Breast epithelium (tissue), 3 donors: ENCODE results near the gene ZIC5.

Experiments
- POLR2A ChIP-seq: fragments of 450-650 bp; IDR thresholded peaks from one replicate; pipeline ENCODE4 v1.6.1; 2016; ENCODE audit warnings: antibody characterized with exemption, mild to moderate bottlenecking, moderate library complexity
- POLR2AphosphoS5 ChIP-seq, 3 donors: sonication (generic); formaldehyde crosslinking; IDR thresholded peaks; one replicate each; pipeline ENCODE4 v1.6.1; 2017; ENCODE audit warnings: antibody characterized with exemption in 3 of 3
- TF ChIP-seq, protein P1 (sequence below), 3 donors: fragments of 450-650 bp; IDR thresholded peaks; one replicate each; pipeline ENCODE4 v1.5.1; 2016 to 2017; ENCODE audit warnings: antibody characterized with exemption in 3 of 3, mild to moderate bottlenecking in 3 of 3, moderate library complexity in 3 of 3

DNA sequence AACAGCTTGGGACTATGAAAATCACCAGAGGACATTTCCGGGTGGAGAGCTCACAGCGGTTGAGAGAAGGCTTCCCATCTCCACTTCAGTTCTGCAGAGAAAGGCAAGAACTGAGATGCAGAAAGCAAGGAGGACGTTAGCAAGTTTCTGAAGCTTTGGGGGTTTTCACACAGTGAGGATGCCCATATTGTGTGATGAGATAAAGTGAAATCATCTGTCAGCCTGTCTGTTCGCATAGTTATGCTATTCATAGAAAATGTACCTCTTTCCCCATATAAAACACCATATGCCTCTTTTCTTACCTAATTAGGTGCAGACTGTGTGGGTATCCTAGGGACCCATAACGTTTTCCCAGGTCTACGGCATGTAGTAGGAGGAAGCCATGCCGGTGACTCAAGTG, 27.5 kb downstream of the ZIC5 start:
- TF ChIP-seq, protein P1, sequence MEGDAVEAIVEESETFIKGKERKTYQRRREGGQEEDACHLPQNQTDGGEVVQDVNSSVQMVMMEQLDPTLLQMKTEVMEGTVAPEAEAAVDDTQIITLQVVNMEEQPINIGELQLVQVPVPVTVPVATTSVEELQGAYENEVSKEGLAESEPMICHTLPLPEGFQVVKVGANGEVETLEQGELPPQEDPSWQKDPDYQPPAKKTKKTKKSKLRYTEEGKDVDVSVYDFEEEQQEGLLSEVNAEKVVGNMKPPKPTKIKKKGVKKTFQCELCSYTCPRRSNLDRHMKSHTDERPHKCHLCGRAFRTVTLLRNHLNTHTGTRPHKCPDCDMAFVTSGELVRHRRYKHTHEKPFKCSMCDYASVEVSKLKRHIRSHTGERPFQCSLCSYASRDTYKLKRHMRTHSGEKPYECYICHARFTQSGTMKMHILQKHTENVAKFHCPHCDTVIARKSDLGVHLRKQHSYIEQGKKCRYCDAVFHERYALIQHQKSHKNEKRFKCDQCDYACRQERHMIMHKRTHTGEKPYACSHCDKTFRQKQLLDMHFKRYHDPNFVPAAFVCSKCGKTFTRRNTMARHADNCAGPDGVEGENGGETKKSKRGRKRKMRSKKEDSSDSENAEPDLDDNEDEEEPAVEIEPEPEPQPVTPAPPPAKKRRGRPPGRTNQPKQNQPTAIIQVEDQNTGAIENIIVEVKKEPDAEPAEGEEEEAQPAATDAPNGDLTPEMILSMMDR (IDR thresholded peaks at IDR 0.05) = no peak
- TF ChIP-seq POLR2AphosphoS5 (IDR thresholded peaks at IDR 0.05) (no peak), POLR2A (no peak)
